K562 (cell line): ENCODE results near the gene GAB1. TPM values are rescaled to one million over a fixed set of nuclear protein-coding genes. Genes with fewer than 3 reads are reported as not detected.
A peak's percentile ranks its signal among the peaks of the same experiment; 100 is the strongest.

Source experiments
- DEAF1 ChIP-seq: fragments of 450-650 bp; formaldehyde crosslinking; IDR thresholded peaks from 2 replicates; pipeline ENCODE4 v1.4.0; 2020; ENCODE audit warnings: mild to moderate bottlenecking, moderate library complexity
- FOXK2 ChIP-seq, 2 experiments: fragments of 450-650 bp; IDR thresholded peaks in 1 of 2; conservative IDR thresholded peaks in 1 of 2; 2 replicates each; pipeline ENCODE4 v1.6.1; 2016; ENCODE audit warnings: low read depth in 2 of 2, mild to moderate bottlenecking in 1 of 2
- POLR2AphosphoS5 ChIP-seq: IDR thresholded peaks from 2 replicates; pipeline ENCODE4 v1.6.1; 2011; ENCODE audit warnings: mild to moderate bottlenecking, low read depth, low read length, moderate library complexity; ENCODE audit not compliant: control insufficient read depth, insufficient read depth
- PPARD ChIP-seq: fragments of 250-450 bp; sonication (Bioruptor Pico); IDR thresholded peaks from 2 replicates; pipeline ENCODE4 v1.8.0; 2022; ENCODE audit warnings: inconsistent platforms, mild to moderate bottlenecking, moderate library complexity
- ZBTB5 ChIP-seq: fragments of 450-650 bp; IDR thresholded peaks from 2 replicates; pipeline ENCODE4 v1.6.1; 2017; ENCODE audit warnings: antibody characterized with exemption
- ZNF431 ChIP-seq: sonication (generic); formaldehyde crosslinking; IDR thresholded peaks from 2 replicates; pipeline ENCODE4 v1.8.0; 2022; ENCODE audit warnings: mild to moderate bottlenecking, missing genetic modification reagents
- ZNF586 ChIP-seq: fragments of 450-650 bp; formaldehyde crosslinking; conservative IDR thresholded peaks from 2 replicates; pipeline ENCODE4 v1.4.0; 2020; ENCODE audit warnings: mild to moderate bottlenecking, moderate library complexity
- ZNF764 ChIP-seq: fragments of 250-450 bp; sonication (Bioruptor Pico); IDR thresholded peaks from 2 replicates; pipeline ENCODE4 v1.4.0; 2020; ENCODE audit warnings: low read depth, mild to moderate bottlenecking, moderate library complexity
- ZNF778 ChIP-seq: fragments of 450-650 bp; formaldehyde crosslinking; IDR thresholded peaks from 2 replicates; pipeline ENCODE4 v1.4.0; 2020; ENCODE audit warnings: mild to moderate bottlenecking, moderate library complexity
- polyA plus RNA-seq, 8 experiments: library from polyadenylated mRNA; depleted of rRNA in 4 of 8; stranded (reverse) in 5 of 8; unstranded in 3 of 8; fragments of >200 nt; fragmentation: Nextera tagmentation in 2 of 8; fragmentation: Illumina TruSeq in 1 of 8; extraction: Ambion mirVana in 2 of 8; extraction: Trizol in 1 of 8; gene quantifications; 2 replicates each; pipeline versions ENCODE4 v1.2.1 to v1.2.3, GENCODE V29; 2011 to 2014; ENCODE audit warnings: inconsistent platforms in 1 of 8, missing spikeins in 1 of 8
- total RNA-seq, 7 experiments: library from RNA; depleted of rRNA in 6 of 7; stranded (reverse); fragments of >200 nt in 6 of 7; fragmentation: Illumina TruSeq in 2 of 7; extraction: Trizol in 2 of 7; gene quantifications; 2 replicates each; pipeline versions ENCODE4 v1.2.1 to v1.2.3, GENCODE V29; 2011 to 2021; ENCODE audit warnings: low replicate concordance in 1 of 7
- TF ChIP-seq, protein P1 (sequence below): fragments of 450-650 bp; IDR thresholded peaks from 2 replicates; pipeline ENCODE4 v1.6.1; 2016; ENCODE audit warnings: mild to moderate bottlenecking, moderate library complexity

The GAB1 gene
- total and polyA plus RNA-seq, 9 of the 15 experiments (the other 6 are each of a cell fraction or from before 2014, with no cell fraction given), result 1.3 to 14.6 (median 7.5) TPM

DNA sequence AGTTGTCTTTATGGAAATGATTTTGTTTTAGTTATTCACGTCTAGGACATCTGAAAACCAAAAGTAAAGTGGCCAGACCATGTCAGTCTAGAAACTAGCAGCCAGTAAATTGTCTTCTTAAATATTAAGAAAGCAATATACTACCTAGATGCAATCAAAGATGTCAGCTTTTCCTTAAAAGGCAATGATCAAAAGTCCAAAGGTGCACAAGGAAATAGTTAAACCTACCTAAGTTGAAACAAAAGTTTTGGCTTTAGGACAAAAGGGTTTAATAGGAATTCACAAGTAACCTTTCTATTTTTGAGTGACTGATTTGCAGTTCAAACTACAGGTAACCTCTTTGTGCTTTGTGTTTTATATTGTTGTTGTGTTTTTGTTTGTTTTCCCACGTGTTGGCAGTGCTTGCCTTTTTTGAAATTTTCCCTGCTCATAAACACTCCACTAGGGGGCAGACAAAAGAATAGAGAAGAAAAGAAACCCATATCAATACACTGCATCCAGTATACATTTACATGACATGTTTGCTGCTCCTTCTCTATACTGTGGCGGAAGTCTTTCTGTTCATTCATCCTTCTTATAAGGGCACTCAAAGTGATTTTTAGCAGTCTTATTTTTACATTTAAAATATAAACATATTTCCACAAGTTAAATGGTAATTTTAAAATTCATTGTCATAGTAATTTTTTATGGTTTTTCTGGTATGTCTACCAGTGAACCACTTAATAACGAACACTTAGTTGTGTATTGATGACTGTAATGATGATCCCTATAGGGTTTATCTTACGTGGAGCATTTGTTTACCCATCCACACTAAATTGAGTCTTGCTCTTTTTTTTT lies 62.7 kb downstream of the GAB1 start (continued):
- no peak for TF ChIP-seq PPARD
- TF ChIP-seq ZNF586 (CRISPR knock-in tag), result no peak
- no peak for TF ChIP-seq POLR2AphosphoS5
- TF ChIP-seq ZNF431 (CRISPR knock-in tag), result no peak
- no peak for TF ChIP-seq ZNF764 (CRISPR knock-in tag)
- TF ChIP-seq FOXK2 (conservative IDR thresholded peaks at IDR 0.05 in 1 of 2, IDR thresholded peaks at IDR 0.05 in 1 of 2; ENCODE audit: low read depth in 2 of 2), result peak; percentile 55 to 84; a peak in 3 of 4 replicates
- TF ChIP-seq ZNF778 (CRISPR knock-in tag), result no peak
- TF ChIP-seq, protein P1, sequence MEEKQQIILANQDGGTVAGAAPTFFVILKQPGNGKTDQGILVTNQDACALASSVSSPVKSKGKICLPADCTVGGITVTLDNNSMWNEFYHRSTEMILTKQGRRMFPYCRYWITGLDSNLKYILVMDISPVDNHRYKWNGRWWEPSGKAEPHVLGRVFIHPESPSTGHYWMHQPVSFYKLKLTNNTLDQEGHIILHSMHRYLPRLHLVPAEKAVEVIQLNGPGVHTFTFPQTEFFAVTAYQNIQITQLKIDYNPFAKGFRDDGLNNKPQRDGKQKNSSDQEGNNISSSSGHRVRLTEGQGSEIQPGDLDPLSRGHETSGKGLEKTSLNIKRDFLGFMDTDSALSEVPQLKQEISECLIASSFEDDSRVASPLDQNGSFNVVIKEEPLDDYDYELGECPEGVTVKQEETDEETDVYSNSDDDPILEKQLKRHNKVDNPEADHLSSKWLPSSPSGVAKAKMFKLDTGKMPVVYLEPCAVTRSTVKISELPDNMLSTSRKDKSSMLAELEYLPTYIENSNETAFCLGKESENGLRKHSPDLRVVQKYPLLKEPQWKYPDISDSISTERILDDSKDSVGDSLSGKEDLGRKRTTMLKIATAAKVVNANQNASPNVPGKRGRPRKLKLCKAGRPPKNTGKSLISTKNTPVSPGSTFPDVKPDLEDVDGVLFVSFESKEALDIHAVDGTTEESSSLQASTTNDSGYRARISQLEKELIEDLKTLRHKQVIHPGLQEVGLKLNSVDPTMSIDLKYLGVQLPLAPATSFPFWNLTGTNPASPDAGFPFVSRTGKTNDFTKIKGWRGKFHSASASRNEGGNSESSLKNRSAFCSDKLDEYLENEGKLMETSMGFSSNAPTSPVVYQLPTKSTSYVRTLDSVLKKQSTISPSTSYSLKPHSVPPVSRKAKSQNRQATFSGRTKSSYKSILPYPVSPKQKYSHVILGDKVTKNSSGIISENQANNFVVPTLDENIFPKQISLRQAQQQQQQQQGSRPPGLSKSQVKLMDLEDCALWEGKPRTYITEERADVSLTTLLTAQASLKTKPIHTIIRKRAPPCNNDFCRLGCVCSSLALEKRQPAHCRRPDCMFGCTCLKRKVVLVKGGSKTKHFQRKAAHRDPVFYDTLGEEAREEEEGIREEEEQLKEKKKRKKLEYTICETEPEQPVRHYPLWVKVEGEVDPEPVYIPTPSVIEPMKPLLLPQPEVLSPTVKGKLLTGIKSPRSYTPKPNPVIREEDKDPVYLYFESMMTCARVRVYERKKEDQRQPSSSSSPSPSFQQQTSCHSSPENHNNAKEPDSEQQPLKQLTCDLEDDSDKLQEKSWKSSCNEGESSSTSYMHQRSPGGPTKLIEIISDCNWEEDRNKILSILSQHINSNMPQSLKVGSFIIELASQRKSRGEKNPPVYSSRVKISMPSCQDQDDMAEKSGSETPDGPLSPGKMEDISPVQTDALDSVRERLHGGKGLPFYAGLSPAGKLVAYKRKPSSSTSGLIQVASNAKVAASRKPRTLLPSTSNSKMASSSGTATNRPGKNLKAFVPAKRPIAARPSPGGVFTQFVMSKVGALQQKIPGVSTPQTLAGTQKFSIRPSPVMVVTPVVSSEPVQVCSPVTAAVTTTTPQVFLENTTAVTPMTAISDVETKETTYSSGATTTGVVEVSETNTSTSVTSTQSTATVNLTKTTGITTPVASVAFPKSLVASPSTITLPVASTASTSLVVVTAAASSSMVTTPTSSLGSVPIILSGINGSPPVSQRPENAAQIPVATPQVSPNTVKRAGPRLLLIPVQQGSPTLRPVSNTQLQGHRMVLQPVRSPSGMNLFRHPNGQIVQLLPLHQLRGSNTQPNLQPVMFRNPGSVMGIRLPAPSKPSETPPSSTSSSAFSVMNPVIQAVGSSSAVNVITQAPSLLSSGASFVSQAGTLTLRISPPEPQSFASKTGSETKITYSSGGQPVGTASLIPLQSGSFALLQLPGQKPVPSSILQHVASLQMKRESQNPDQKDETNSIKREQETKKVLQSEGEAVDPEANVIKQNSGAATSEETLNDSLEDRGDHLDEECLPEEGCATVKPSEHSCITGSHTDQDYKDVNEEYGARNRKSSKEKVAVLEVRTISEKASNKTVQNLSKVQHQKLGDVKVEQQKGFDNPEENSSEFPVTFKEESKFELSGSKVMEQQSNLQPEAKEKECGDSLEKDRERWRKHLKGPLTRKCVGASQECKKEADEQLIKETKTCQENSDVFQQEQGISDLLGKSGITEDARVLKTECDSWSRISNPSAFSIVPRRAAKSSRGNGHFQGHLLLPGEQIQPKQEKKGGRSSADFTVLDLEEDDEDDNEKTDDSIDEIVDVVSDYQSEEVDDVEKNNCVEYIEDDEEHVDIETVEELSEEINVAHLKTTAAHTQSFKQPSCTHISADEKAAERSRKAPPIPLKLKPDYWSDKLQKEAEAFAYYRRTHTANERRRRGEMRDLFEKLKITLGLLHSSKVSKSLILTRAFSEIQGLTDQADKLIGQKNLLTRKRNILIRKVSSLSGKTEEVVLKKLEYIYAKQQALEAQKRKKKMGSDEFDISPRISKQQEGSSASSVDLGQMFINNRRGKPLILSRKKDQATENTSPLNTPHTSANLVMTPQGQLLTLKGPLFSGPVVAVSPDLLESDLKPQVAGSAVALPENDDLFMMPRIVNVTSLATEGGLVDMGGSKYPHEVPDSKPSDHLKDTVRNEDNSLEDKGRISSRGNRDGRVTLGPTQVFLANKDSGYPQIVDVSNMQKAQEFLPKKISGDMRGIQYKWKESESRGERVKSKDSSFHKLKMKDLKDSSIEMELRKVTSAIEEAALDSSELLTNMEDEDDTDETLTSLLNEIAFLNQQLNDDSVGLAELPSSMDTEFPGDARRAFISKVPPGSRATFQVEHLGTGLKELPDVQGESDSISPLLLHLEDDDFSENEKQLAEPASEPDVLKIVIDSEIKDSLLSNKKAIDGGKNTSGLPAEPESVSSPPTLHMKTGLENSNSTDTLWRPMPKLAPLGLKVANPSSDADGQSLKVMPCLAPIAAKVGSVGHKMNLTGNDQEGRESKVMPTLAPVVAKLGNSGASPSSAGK, result 0 out of 2 replicates have a peak, but pooled peaks have one; percentile 25
- TF ChIP-seq DEAF1, result peak; percentile 50; the same call in 1 of the 2 replicates
- no peak for TF ChIP-seq ZBTB5
